Ovary (tissue), 9 donors: ENCODE results near the gene IFNLR1. TPM values are rescaled to one million over a fixed set of nuclear protein-coding genes. Genes with fewer than 3 reads are reported as not detected.
A peak's percentile ranks its signal among the peaks of the same experiment; 100 is the strongest.

Experiments
- DNase-seq, 5 donors: peaks; one replicate each; pipeline ENCODE4 v3.0.0-alpha.2; 2019 to 2020
- H3K27ac ChIP-seq, 2 donors: fragments of 200-600 bp; one replicate each; pipeline versions ENCODE4 v1.5.1 to v1.8.0; 2019 to 2022
- H3K27me3 ChIP-seq: fragments of 200-600 bp; one replicate; pipeline ENCODE4 v1.8.0; 2022
- H3K36me3 ChIP-seq: fragments of 200-600 bp; sonication (generic); one replicate; pipeline ENCODE4 v1.5.1; 2019
- H3K4me1 ChIP-seq: one replicate; pipeline ENCODE4 v1.8.1; 2013; ENCODE audit warnings: mild to moderate bottlenecking, moderate library complexity; ENCODE audit not compliant: insufficient read depth
- H3K4me3 ChIP-seq: fragments of 200-600 bp; sonication (generic); one replicate; pipeline ENCODE4 v1.5.1; 2017
- H3K9me3 ChIP-seq, 2 donors: fragments of 200-600 bp in 1 of 2; sonication (generic) in 1 of 2; one replicate each; pipeline versions ENCODE4 v1.5.1 to v1.8.1; 2013 to 2019; ENCODE audit warnings: mild to moderate bottlenecking in 1 of 2, moderate library complexity in 1 of 2
- EP300 ChIP-seq: sonication (generic); formaldehyde crosslinking; IDR thresholded peaks from one replicate; pipeline ENCODE4 v1.6.1; 2017; ENCODE audit warnings: antibody characterized with exemption
- POLR2A ChIP-seq: fragments of 450-650 bp; IDR thresholded peaks from one replicate; pipeline ENCODE4 v1.6.1; 2017; ENCODE audit warnings: antibody characterized with exemption, mild to moderate bottlenecking, moderate library complexity
- WGBS, 3 donors: extraction: QIAGEN DNeasy Blood & Tissue Kit in 1 of 3; methylation state at CpG; one replicate each; pipeline versions ENCODE4 v1.1.5 to v1.1.7; 2013 to 2017; 5-methylcytosine and 5-hydroxymethylcytosine counted together
- intact Hi-C, 4 donors: fragments of 100-400 bp; cut with DNase I; formaldehyde crosslinking; loops; one replicate each; pipeline versions ENCODE4 v1.11.0 to v1.15.1; 2022 to 2023
- polyA plus RNA-seq, 2 donors: library from polyadenylated mRNA; stranded (reverse); fragments of 200-250 nt in 1 of 2; fragments of 350-450 nt in 1 of 2; fragmentation: Illumina TruSeq in 1 of 2; extraction: RNeasy Lipid Tissue Mini Kit (QIAGEN cat#74804) in 1 of 2; gene quantifications; one replicate each; pipeline ENCODE4 v1.2.3, GENCODE V29; 2013 to 2014
- total RNA-seq, 7 donors: library from RNA; depleted of rRNA in 2 of 7; stranded (reverse); fragments of >200 nt in 2 of 7; fragmentation: NEBNext Ultra II Directional in 3 of 7; extraction: Animal tissue kit (Norgen Biotek cat#: 25700) in 3 of 7; gene quantifications; one replicate each; pipeline versions ENCODE4 v1.1.0 to v1.2.4, GENCODE V29; 2016 to 2023
- TF ChIP-seq, protein P1 (sequence below), 3 donors: fragments of 450-650 bp in 2 of 3; fragments of 200-600 bp in 1 of 3; IDR thresholded peaks; one replicate each; pipeline versions ENCODE4 v1.5.1 to v1.8.0; 2016 to 2022; ENCODE audit warnings: antibody characterized with exemption in 3 of 3, mild to moderate bottlenecking in 1 of 3
- donor health status: DM: no; HTN: no; CAD: no; lungs with moderate emphysema.
- donor health status: DM: no; HTN: no; CAD: no.
- donor health status: Bipolar disorder and iron deficiency.
- donor health status: DM: yes; HTN: yes; CAD: no.
- donor health status: DM: no; HTN: no; CAD: no.
- donor health status: DM: yes; HTN: yes; CAD: no.

IFNLR1 gene
- total and polyA plus RNA-seq, 9 donors: 0.40 to 2.8 (median 1.8) TPM

DNA sequence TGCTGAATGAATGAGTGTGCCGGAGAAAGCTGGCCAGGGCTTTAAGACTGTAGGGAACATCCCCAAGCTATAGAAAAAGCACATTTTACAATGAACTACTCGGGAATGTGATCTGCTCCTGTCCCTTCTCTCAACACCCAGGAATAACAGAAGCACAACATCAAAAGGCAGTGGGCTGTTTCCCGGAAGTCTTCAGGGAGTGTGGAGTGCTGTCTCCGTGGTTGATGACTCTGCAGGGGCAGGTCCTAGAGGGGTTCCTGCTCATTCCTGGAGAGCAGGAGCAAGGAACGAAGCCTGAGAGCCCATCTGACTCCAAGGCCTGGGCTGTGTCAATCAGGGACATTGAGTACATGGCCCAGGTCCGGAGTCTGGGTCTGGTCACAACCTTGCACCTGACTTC is 39.3 kb downstream of the IFNLR1 start:
- TF ChIP-seq EP300: no peak
- no peak for TF ChIP-seq POLR2A
- TF ChIP-seq, protein P1, sequence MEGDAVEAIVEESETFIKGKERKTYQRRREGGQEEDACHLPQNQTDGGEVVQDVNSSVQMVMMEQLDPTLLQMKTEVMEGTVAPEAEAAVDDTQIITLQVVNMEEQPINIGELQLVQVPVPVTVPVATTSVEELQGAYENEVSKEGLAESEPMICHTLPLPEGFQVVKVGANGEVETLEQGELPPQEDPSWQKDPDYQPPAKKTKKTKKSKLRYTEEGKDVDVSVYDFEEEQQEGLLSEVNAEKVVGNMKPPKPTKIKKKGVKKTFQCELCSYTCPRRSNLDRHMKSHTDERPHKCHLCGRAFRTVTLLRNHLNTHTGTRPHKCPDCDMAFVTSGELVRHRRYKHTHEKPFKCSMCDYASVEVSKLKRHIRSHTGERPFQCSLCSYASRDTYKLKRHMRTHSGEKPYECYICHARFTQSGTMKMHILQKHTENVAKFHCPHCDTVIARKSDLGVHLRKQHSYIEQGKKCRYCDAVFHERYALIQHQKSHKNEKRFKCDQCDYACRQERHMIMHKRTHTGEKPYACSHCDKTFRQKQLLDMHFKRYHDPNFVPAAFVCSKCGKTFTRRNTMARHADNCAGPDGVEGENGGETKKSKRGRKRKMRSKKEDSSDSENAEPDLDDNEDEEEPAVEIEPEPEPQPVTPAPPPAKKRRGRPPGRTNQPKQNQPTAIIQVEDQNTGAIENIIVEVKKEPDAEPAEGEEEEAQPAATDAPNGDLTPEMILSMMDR (IDR thresholded peaks at IDR 0.05): no peak
- H3K4me3 ChIP-seq: no peak overlapping the region
- H3K27me3 ChIP-seq: no peaks in the 10 kb centered on the region
- peaks cover 2% of the 10 kb centered on the region for H3K4me1 ChIP-seq
- 72 to 75% (median 73%) methylated on average over 6 of the region's 6 CpGs for WGBS, 3 donors
- intact Hi-C loops: no loop called here
- DNase-seq: no peak
- H3K27ac ChIP-seq: no peak overlapping the region
- H3K9me3 ChIP-seq: no peaks in the 10 kb centered on the region
- H3K36me3 ChIP-seq: no peaks in the 10 kb centered on the region

DNA sequence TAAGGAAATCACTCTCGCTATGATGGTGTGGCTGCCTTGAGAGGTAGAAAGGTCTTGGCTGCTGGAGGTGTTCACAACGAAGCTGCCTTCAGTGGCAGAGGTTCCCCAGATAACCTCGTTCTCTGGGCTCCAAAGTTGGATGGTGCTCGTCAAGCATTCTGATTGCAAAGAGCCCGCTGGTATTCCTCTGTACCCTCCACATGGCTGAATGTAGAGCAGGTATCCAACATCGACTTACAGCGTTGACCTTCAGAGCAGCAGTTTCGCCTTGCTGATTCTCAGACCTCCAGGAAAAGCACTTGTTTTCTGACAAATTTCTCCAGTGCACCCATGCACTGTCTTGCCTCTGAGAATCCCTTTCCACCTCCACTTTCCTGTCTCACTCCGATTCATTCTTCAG is 39.9 kb downstream of the IFNLR1 start:
- no peak overlapping the region for H3K4me3 ChIP-seq
- 88 to 90% (median 89%) methylated on average over 9 of the region's 9 CpGs for WGBS, 3 donors
- intact Hi-C loops: no loop called here
- H3K36me3 ChIP-seq: no peaks in the 10 kb centered on the region
- no peak for DNase-seq
- H3K27me3 ChIP-seq: no peaks in the 10 kb centered on the region
- no peak overlapping the region for H3K27ac ChIP-seq
- TF ChIP-seq, protein P1 (IDR thresholded peaks at IDR 0.05): no peak
- TF ChIP-seq POLR2A (no peak), EP300 (no peak)
- H3K9me3 ChIP-seq: no peaks in the 10 kb centered on the region
- peaks cover 3% of the 10 kb centered on the region for H3K4me1 ChIP-seq

DNA sequence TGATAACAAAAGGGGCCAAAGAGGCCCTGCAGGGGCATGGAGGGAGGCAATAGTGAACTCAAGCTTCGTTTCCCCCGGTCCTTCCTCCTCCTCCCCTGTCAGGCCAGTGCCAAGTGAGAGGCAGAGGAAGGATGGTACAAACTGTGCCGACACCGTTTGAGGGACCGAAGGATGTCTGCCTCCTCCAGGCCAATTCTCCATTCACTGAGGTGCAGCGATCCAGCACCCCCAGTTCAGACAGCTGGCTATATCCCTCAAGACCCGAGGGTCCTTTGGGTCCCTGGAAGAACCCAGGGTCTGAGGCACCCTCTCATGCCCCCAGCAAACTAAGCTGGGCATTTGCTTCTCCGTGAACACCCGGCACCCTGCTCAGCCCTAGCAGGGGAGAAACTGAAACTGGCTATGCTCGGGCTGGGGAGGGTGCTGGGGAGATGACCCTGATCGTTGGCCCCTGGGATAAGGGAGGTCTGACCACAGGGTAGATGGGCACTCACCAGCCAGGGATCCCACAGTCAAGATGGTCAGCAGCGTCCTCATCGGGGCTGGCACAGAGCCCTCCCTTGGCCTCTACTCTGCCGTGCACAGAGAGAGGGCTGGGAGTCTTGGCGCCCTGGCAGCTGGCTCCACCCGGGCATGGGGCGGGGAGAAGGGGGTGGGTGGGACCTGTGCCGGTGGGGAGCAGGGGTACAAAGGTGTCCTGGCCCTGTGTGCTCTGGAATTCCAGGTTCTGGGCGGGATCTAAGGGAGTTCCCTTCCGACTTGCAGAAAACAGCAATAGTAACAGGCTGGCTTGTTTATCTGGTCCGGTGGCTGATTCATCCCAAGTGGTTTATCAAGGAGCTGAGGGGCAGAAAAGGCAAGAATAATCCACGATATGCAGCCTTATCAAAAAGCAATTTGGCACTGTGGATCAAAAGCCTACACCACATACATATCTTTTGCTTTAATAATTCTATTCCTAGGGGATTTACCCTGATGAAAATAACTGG is 44.2 kb downstream of the IFNLR1 start, which contains the start of gene IL22RA1:
IL22RA1 (minus strand) TSS at position 595 of the 989 bp plus-strand sequence; CDS start at position 537, 58 bp downstream.
- 34 to 40% (median 35%) methylated on average over 22 of the region's 22 CpGs for WGBS, 3 donors
- no peak within 1 kb of the TSS for H3K27ac ChIP-seq
- DNase-seq: peak in 3 of 5 donors; percentile 23 to 58 (median 31)
- H3K36me3 ChIP-seq: no peaks in the 10 kb centered on the region
- H3K27me3 ChIP-seq: no peaks in the 10 kb centered on the region
- peaks cover 3% of the 10 kb centered on the region for H3K4me1 ChIP-seq
- H3K4me3 ChIP-seq: peak within 1 kb of the TSS; percentile 28
- no peaks in the 10 kb centered on the region for H3K9me3 ChIP-seq
- TF ChIP-seq, protein P1 (IDR thresholded peaks at IDR 0.05): no peak
- no peak for TF ChIP-seq POLR2A
- no peak for TF ChIP-seq EP300
- intact Hi-C loops: no loop called here

DNA sequence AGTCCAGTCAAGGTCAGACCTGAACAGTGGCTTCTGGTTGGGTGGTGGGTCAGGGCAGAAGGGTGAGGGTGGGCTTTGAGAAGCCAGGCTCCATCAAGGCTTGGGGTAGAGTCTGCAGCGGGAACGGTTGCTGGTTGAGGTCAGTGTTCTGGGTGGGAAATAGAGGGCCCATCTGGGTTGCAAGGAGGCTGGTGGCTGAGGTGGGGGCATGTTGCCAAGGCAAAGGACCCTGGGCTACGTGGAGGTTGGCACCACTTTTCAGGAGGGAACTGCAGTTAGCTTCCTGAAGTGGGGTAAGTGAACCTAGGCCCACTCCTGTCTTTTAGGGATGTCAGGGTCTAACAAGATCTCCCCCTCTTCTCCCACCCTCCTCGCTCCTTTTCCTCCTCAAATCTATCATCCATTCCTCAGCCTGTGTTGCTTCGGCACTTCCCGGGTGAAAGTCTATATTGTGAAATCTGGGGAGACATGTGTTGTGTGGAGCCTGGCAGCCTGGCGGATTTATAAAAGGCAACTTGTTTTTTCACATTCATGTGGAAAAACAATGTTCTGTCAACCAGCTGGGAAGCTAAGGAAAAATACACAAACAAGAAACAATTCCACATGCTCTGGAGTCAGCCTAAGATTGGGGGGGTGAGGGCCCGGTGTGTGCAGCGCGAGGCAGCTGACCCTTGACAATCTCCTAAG is 45.6 kb downstream of the IFNLR1 start:
- H3K9me3 ChIP-seq: no peaks in the 10 kb centered on the region
- TF ChIP-seq EP300: no peak
- no peak for TF ChIP-seq POLR2A
- TF ChIP-seq, protein P1 (IDR thresholded peaks at IDR 0.05): no peak
- no peak for DNase-seq
- no peak overlapping the region for H3K4me3 ChIP-seq
- H3K27me3 ChIP-seq: no peaks in the 10 kb centered on the region
- H3K4me1 ChIP-seq: peaks cover 3% of the 10 kb centered on the region
- no peaks in the 10 kb centered on the region for H3K36me3 ChIP-seq
- 61 to 73% (median 73%) methylated on average over 10 of the region's 10 CpGs for WGBS, 3 donors
- H3K27ac ChIP-seq: no peak overlapping the region
- intact Hi-C loops: no loop called here
